Gastroesophageal sphincter (tissue), 4 donors: Measurements from ENCODE around the gene LRRC49. TPM values are rescaled to one million over a fixed set of nuclear protein-coding genes. Genes with fewer than 3 reads are reported as not detected.
"Not testable (repeated sequence)": the region's sequence is repeated elsewhere in the genome, so short reads cannot be mapped to it uniquely, and the experiment has no call there.

ENCODE experiments used
- ATAC-seq: fragments of 150-250 bp; one replicate; pipeline ENCODE4 v1.9.1; 2016; ENCODE audit warnings: mild to moderate bottlenecking, moderate library complexity
- H3K27ac ChIP-seq, 4 donors: fragments of 200-600 bp; sonication (generic) in 3 of 4; 1 replicate in 3 of 4; 2 replicates in 1 of 4; pipeline ENCODE4 v1.5.1; 2016 to 2019
- H3K27me3 ChIP-seq: fragments of 200-600 bp; sonication (generic); one replicate; pipeline ENCODE4 v1.5.1; 2019
- H3K36me3 ChIP-seq, 2 donors: fragments of 200-600 bp; sonication (generic); one replicate each; pipeline ENCODE4 v1.5.1; 2019; ENCODE audit warnings: control low read depth in 1 of 2
- H3K4me1 ChIP-seq, 3 donors: fragments of 200-600 bp; sonication (generic); 1 replicate in 2 of 3; 2 replicates in 1 of 3; pipeline ENCODE4 v1.5.1; 2016 to 2019; ENCODE audit warnings: control low read depth in 2 of 3
- H3K4me3 ChIP-seq, 2 donors: fragments of 200-600 bp; sonication (generic); one replicate each; pipeline ENCODE4 v1.5.1; 2019; ENCODE audit warnings: mild to moderate bottlenecking in 1 of 2, moderate library complexity in 1 of 2
- H3K9me3 ChIP-seq, 3 donors: fragments of 200-600 bp; sonication (generic); one replicate each; pipeline ENCODE4 v1.5.1; 2017 to 2019; ENCODE audit warnings: control low read depth in 2 of 3
- CTCF ChIP-seq, 4 experiments: fragments of 200-600 bp in 2 of 4; fragments of 450-650 bp in 2 of 4; sonication (generic) in 1 of 4; IDR thresholded peaks; one replicate each; pipeline ENCODE4 v1.5.1; 2017 to 2019; ENCODE audit warnings: antibody characterized with exemption in 4 of 4, mild to moderate bottlenecking in 2 of 4, moderate library complexity in 2 of 4
- EP300 ChIP-seq: sonication (generic); formaldehyde crosslinking; IDR thresholded peaks from one replicate; pipeline ENCODE4 v1.6.1; 2017; ENCODE audit warnings: antibody characterized with exemption, mild to moderate bottlenecking
- POLR2A ChIP-seq, 2 donors: fragments of 450-650 bp; IDR thresholded peaks; one replicate each; pipeline ENCODE4 v1.6.1; 2017; ENCODE audit warnings: antibody characterized with exemption in 2 of 2, mild to moderate bottlenecking in 2 of 2, moderate library complexity in 1 of 2
- POLR2AphosphoS5 ChIP-seq: sonication (generic); formaldehyde crosslinking; IDR thresholded peaks from one replicate; pipeline ENCODE4 v1.6.1; 2017; ENCODE audit warnings: antibody characterized with exemption
- WGBS, 2 donors: methylation state at CpG; one replicate each; pipeline ENCODE4 v1.1.5; 2018; ENCODE audit warnings: low coverage in 1 of 2; 5-methylcytosine and 5-hydroxymethylcytosine counted together
- total RNA-seq, 4 donors: library from RNA; depleted of rRNA; stranded (reverse); fragments of >200 nt; gene quantifications; one replicate each; pipeline ENCODE4 v1.1.0, GENCODE V29; 2016

LRRC49 gene
- total RNA-seq, 4 donors from 2014 or later: 5.8 to 14.5 (median 9.2) TPM

DNA sequence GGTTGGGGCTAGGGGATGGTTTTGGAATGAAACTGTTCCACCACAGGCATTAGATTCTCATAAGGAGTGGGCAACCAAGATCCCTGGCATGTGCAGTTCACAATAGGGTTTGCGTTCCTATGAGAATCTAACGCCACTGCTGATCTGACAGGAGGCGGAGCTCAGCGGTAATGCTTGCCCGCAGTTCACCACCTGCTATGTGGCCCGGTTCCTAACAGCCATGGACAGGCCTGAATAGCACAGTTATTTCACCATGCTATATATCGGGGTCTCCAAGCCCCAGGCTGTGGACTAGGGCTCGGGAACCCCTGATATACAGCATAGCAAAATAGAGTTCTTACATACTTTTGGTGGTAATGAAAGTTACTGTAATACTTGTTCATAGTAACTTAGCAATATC, 122.7 kb downstream of the LRRC49 start:
- 94 to 96% methylated on average over 7 to 8 of the region's 8 CpGs for WGBS, 2 donors
- Histone ChIP-seq H3K4me3 (no peak overlapping the region), H3K9me3 (peaks cover 0 to 7% (median 0%) of the 10 kb centered on the region in 3 donors), H3K4me1 (no peaks in the 10 kb centered on the region), H3K36me3 (peaks cover 0 to 21% of the 10 kb centered on the region in 2 donors), H3K27me3 (no peaks in the 10 kb centered on the region), H3K27ac (no peak overlapping the region)
- TF ChIP-seq EP300 (no peak), POLR2A (IDR thresholded peaks at IDR 0.05) (no peak), CTCF (IDR thresholded peaks at IDR 0.05) (no peak)
- no peak for ATAC-seq

GRCh38 chr15:71031232-71031631, 138.6 kb downstream of the LRRC49 start:
- not testable (repeated sequence) for H3K4me3 ChIP-seq, H3K4me1 ChIP-seq, H3K36me3 ChIP-seq, ATAC-seq, H3K27me3 ChIP-seq, H3K27ac ChIP-seq
- no CpG with 5 or more reads among the region's 4 CpGs for WGBS, 2 donors
- peaks cover 0 to 13% (median 0%) of the 10 kb centered on the region in 3 donors for H3K9me3 ChIP-seq

DNA sequence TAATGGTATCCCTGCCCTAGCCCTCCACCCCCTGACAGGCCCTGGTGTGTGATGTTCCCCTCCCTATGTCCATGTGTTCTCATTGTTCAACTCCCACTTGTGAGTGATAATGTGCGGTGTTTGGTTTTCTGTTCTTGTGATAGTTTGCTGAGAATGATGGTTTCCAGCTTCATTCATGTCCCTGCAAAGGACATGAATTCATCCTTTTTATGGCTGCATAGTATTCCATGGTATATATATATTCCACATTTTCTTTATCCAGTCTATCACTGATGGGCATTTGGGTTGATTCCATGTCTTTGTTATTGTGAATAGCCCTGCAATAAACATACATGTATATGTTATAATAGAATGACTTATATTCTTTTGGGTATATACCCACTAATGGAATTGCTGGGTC, 142.9 kb downstream of the LRRC49 start:
- 100% methylated on average over 1 of the region's 1 CpG; no CpG with 5 or more reads in 1 of the 2 donors for WGBS, 2 donors
- not testable (repeated sequence) for H3K4me1 ChIP-seq, ATAC-seq, H3K27ac ChIP-seq, H3K9me3 ChIP-seq, H3K27me3 ChIP-seq, H3K4me3 ChIP-seq
- H3K36me3 ChIP-seq: peaks cover 0 to 14% of the 10 kb centered on the region in 2 donors

DNA sequence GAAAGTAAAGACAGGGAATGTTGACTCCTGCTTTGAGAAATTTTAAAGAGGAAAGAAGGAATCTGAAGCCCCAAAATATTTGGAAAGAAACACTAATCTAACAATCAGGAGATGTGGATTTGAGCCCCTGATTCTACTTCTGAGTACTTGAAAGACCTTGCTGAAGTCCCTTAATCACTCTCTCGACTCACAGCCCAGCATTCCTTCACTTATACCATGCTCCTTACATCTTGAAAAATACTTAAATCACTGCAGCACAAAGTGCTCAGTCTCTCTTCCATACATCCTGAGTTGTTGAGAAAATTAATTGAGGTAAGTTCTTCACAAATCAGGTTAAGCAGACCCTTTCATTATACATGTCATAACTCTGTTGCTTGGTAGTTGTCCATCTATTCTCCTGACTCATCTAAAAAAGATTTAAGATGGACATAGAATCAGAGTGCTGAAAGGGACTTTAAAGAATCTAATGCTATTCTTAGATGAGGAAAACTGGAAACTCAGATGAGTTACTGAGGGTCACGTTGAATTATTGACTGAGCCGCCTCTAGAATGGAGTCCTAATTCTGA, 149.8 kb downstream of the LRRC49 start:
- Histone ChIP-seq H3K27me3 (no peaks in the 10 kb centered on the region), H3K36me3 (peaks cover 0 to 8% of the 10 kb centered on the region in 2 donors), H3K9me3 (no peaks in the 10 kb centered on the region), H3K4me1 (no peaks in the 10 kb centered on the region), H3K4me3 (no peak overlapping the region), H3K27ac (no peak overlapping the region)
- 86 to 96% methylated on average over 3 of the region's 3 CpGs for WGBS, 2 donors
- TF ChIP-seq CTCF (IDR thresholded peaks at IDR 0.05) (no peak), POLR2AphosphoS5 (no peak), POLR2A (IDR thresholded peaks at IDR 0.05) (no peak), EP300 (no peak)
- no peak for ATAC-seq

DNA sequence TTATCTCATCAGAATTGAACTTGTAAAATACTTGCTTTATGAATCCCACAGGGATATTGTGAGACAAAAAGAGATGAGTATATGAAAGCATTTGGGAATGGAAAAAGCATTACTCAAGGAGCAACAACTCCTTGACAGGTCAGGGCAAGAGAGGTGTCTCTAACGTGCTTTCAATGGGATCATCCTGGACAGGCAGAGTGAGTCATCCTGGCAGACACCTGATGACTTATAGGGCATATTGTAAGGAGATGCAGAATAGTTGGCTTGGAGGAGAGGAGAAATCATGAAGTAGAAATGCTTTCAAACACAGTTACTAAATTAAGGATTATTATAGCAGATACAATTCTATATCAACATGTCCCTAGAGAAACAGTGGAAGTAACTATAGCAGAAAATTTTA, 150.7 kb downstream of the LRRC49 start:
- ATAC-seq: no peak
- Histone ChIP-seq H3K4me1 (no peaks in the 10 kb centered on the region), H3K36me3 (no peaks in the 10 kb centered on the region), H3K27me3 (no peaks in the 10 kb centered on the region), H3K9me3 (no peaks in the 10 kb centered on the region), H3K4me3 (no peak overlapping the region), H3K27ac (no peak overlapping the region)
- TF ChIP-seq POLR2A (IDR thresholded peaks at IDR 0.05): no peak
- TF ChIP-seq CTCF (IDR thresholded peaks at IDR 0.05): no peak
- no peak for TF ChIP-seq EP300
- TF ChIP-seq POLR2AphosphoS5: no peak
- WGBS, 2 donors: 17 to 29% methylated on average over 1 of the region's 1 CpG

GRCh38 chr15:71044006-71044405, 151.4 kb downstream of the LRRC49 start:
- Histone ChIP-seq H3K4me3 (no peak overlapping the region), H3K4me1 (no peaks in the 10 kb centered on the region), H3K27ac (no peak overlapping the region), H3K27me3 (no peaks in the 10 kb centered on the region), H3K36me3 (no peaks in the 10 kb centered on the region), H3K9me3 (no peaks in the 10 kb centered on the region)
- no peak for TF ChIP-seq CTCF (IDR thresholded peaks at IDR 0.05)
- no peak for TF ChIP-seq POLR2AphosphoS5
- TF ChIP-seq POLR2A (IDR thresholded peaks at IDR 0.05): no peak
- TF ChIP-seq EP300: no peak
- no peak for ATAC-seq
- 71 to 92% methylated on average over 1 of the region's 1 CpG for WGBS, 2 donors

DNA sequence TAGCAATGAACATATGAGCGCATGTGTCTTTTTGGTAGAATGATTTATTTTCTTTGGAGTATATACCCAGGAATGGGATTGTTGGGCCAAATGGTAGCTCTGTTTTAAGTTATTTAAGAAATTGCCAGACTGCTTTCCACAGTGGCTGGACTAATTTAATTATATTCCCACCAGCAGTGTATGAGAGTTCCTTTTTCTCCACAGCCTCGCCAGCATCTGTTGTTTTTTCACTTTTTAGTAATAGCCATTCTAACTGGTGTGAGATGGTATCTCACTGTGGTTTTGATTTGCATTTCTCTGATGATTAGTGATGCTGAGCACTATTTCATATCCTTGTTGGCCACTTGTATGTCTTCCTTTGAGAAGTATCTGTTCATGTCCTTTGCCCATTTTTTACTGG, 153.5 kb downstream of the LRRC49 start:
- H3K9me3 ChIP-seq, H3K27ac ChIP-seq, ATAC-seq, H3K27me3 ChIP-seq, H3K4me3 ChIP-seq, H3K4me1 ChIP-seq: not testable (repeated sequence)
- peaks cover 0 to 13% of the 10 kb centered on the region in 2 donors for H3K36me3 ChIP-seq
- 45 to 76% methylated on average over 2 of the region's 2 CpGs for WGBS, 2 donors
